ENCODE data around the gene DMAC1.
A peak's percentile ranks its signal among the peaks of the same experiment; 100 is the strongest.

Gene DMAC1

GRCh38 chr9:7794196-7794595, 5.4 kb downstream of the DMAC1 start:
- Histone ChIP-seq H2BK15ac (ENCODE audit: low read length) (no peak overlapping the region), H3K36me3 (replicated peaks in 1 of 2; ENCODE audit: control insufficient read depth in 2 of 2, insufficient read depth in 2 of 2, low read length in 2 of 2) (peaks cover 20 to 62% of the 10 kb centered on the region in 2 donors), H3K14ac (ENCODE audit: low read length) (no peak overlapping the region), H2BK12ac (ENCODE audit: low read length) (no peak overlapping the region), H3K18ac (ENCODE audit: low read length) (no peak overlapping the region), H2AK5ac (ENCODE audit: low read depth, low read length) (no peak overlapping the region), H2AFZ (ENCODE audit: low read length) (no peak overlapping the region), H4K8ac (ENCODE audit: low read depth, low read length) (no peak overlapping the region), H3K27ac (replicated peaks; ENCODE audit: low read length) (no peak overlapping the region), H3K9me3 (replicated peaks in 1 of 2; ENCODE audit: control insufficient read depth in 2 of 2, insufficient read depth in 1 of 2, low read depth in 1 of 2, low read length in 2 of 2) (no peaks in the 10 kb centered on the region), H2BK5ac (ENCODE audit: low read length) (no peak overlapping the region), H3K4me1 (ENCODE audit: control insufficient read depth in 2 of 2, insufficient read depth in 1 of 2, low read depth in 1 of 2, low read length in 2 of 2) (peaks cover 0 to 2% of the 10 kb centered on the region in 2 donors), H2BK120ac (ENCODE audit: low read depth, low read length) (no peak overlapping the region), H3K4ac (ENCODE audit: low read length) (no peak overlapping the region), H4K91ac (ENCODE audit: low read depth, low read length, poor library complexity) (no peak overlapping the region), H3K27me3 (ENCODE audit: control insufficient read depth in 3 of 3, insufficient read depth in 3 of 3, low read depth in 1 of 3, low read length in 3 of 3) (no peaks in the 10 kb centered on the region), H3K79me1 (ENCODE audit: low read depth, low read length) (no peaks in the 10 kb centered on the region), H3K9ac (ENCODE audit: low read depth, low read length, poor library complexity) (no peak overlapping the region), H3K23ac (ENCODE audit: low read depth, low read length, poor library complexity) (no peak overlapping the region), H3K4me3 (ENCODE audit: low read length in 2 of 2) (no peak overlapping the region), H3K4me2 (ENCODE audit: insufficient read depth, low read length, poor library complexity, severe bottlenecking) (no peak overlapping the region)
- WGBS, 2 donors (ENCODE audit: extremely low coverage in 2 of 2, insufficient read length in 2 of 2, insufficient replicate concordance in 1 of 2): no CpG with 5 or more reads among the region's 3 CpGs
- no peak for DNase-seq (ENCODE audit: low spot score)

- Histone ChIP-seq H3K79me1 (ENCODE audit: low read depth, low read length) (no peaks in the 10 kb centered on the region), H3K36me3 (replicated peaks in 1 of 2; ENCODE audit: control insufficient read depth in 2 of 2, insufficient read depth in 2 of 2, low read length in 2 of 2) (peaks cover 26 to 41% of the 10 kb centered on the region in 2 donors), H3K4ac (ENCODE audit: low read length) (no peak overlapping the region), H3K9ac (ENCODE audit: low read depth, low read length, poor library complexity) (no peak overlapping the region), H4K91ac (ENCODE audit: low read depth, low read length, poor library complexity) (no peak overlapping the region), H3K27ac (replicated peaks; ENCODE audit: low read length) (no peak overlapping the region), H2BK120ac (ENCODE audit: low read depth, low read length) (no peak overlapping the region), H3K14ac (ENCODE audit: low read length) (no peak overlapping the region), H3K23ac (ENCODE audit: low read depth, low read length, poor library complexity) (no peak overlapping the region), H2BK12ac (ENCODE audit: low read length) (no peak overlapping the region), H3K4me3 (ENCODE audit: low read length in 2 of 2) (no peak overlapping the region), H3K27me3 (ENCODE audit: control insufficient read depth in 3 of 3, insufficient read depth in 3 of 3, low read depth in 1 of 3, low read length in 3 of 3) (no peaks in the 10 kb centered on the region), H3K18ac (ENCODE audit: low read length) (no peak overlapping the region), H3K4me1 (ENCODE audit: control insufficient read depth in 2 of 2, insufficient read depth in 1 of 2, low read depth in 1 of 2, low read length in 2 of 2) (no peaks in the 10 kb centered on the region), H3K4me2 (ENCODE audit: insufficient read depth, low read length, poor library complexity, severe bottlenecking) (no peak overlapping the region), H4K8ac (ENCODE audit: low read depth, low read length) (no peak overlapping the region), H2BK5ac (ENCODE audit: low read length) (no peak overlapping the region), H2AFZ (ENCODE audit: low read length) (no peak overlapping the region), H3K9me3 (replicated peaks in 1 of 2; ENCODE audit: control insufficient read depth in 2 of 2, insufficient read depth in 1 of 2, low read depth in 1 of 2, low read length in 2 of 2) (no peaks in the 10 kb centered on the region), H2AK5ac (ENCODE audit: low read depth, low read length) (no peak overlapping the region), H2BK15ac (ENCODE audit: low read length) (no peak overlapping the region)
- WGBS, 2 donors (ENCODE audit: extremely low coverage in 2 of 2, insufficient read length in 2 of 2, insufficient replicate concordance in 1 of 2): no CpG with 5 or more reads among the region's 4 CpGs
- no peak for DNase-seq (ENCODE audit: low spot score)
Measured at GRCh38 chr9:7791394-7791793, 8.2 kb downstream of the DMAC1 start.

GRCh38 chr9:7790819-7791182, 8.8 kb downstream of the DMAC1 start:
- Histone ChIP-seq H3K23ac (ENCODE audit: low read depth, low read length, poor library complexity) (no peak overlapping the region), H3K14ac (ENCODE audit: low read length) (no peak overlapping the region), H3K27ac (replicated peaks; ENCODE audit: low read length) (no peak overlapping the region), H2BK5ac (ENCODE audit: low read length) (no peak overlapping the region), H3K9me3 (replicated peaks in 1 of 2; ENCODE audit: control insufficient read depth in 2 of 2, insufficient read depth in 1 of 2, low read depth in 1 of 2, low read length in 2 of 2) (no peaks in the 10 kb centered on the region), H2BK15ac (ENCODE audit: low read length) (no peak overlapping the region), H2BK120ac (ENCODE audit: low read depth, low read length) (no peak overlapping the region), H3K27me3 (ENCODE audit: control insufficient read depth in 3 of 3, insufficient read depth in 3 of 3, low read depth in 1 of 3, low read length in 3 of 3) (no peaks in the 10 kb centered on the region), H4K8ac (ENCODE audit: low read depth, low read length) (no peak overlapping the region), H3K18ac (ENCODE audit: low read length) (no peak overlapping the region), H3K36me3 (replicated peaks in 1 of 2; ENCODE audit: control insufficient read depth in 2 of 2, insufficient read depth in 2 of 2, low read length in 2 of 2) (peaks cover 29 to 35% of the 10 kb centered on the region in 2 donors), H3K4ac (ENCODE audit: low read length) (no peak overlapping the region), H3K4me3 (ENCODE audit: low read length in 2 of 2) (no peak overlapping the region), H3K4me1 (ENCODE audit: control insufficient read depth in 2 of 2, insufficient read depth in 1 of 2, low read depth in 1 of 2, low read length in 2 of 2) (no peaks in the 10 kb centered on the region), H3K79me1 (ENCODE audit: low read depth, low read length) (no peaks in the 10 kb centered on the region), H2BK12ac (ENCODE audit: low read length) (no peak overlapping the region), H3K4me2 (ENCODE audit: insufficient read depth, low read length, poor library complexity, severe bottlenecking) (no peak overlapping the region), H4K91ac (ENCODE audit: low read depth, low read length, poor library complexity) (no peak overlapping the region), H3K9ac (ENCODE audit: low read depth, low read length, poor library complexity) (peak overlapping the region; percentile 39), H2AFZ (ENCODE audit: low read length) (no peak overlapping the region), H2AK5ac (ENCODE audit: low read depth, low read length) (no peak overlapping the region)
- no peak for DNase-seq (ENCODE audit: low spot score)
- no CpG with 5 or more reads among the region's 6 CpGs for WGBS, 2 donors (ENCODE audit: extremely low coverage in 2 of 2, insufficient read length in 2 of 2, insufficient replicate concordance in 1 of 2)

GRCh38 chr9:7790022-7790818, 9.4 kb downstream of the DMAC1 start:
- H2AFZ ChIP-seq (ENCODE audit: low read length): no peak overlapping the region
- DNase-seq (ENCODE audit: low spot score): no peak
- H3K79me1 ChIP-seq (ENCODE audit: low read depth, low read length): no peaks in the 10 kb centered on the region
- no peak overlapping the region for H4K8ac ChIP-seq (ENCODE audit: low read depth, low read length)
- no peak overlapping the region for H3K9ac ChIP-seq (ENCODE audit: low read depth, low read length, poor library complexity)
- H3K23ac ChIP-seq (ENCODE audit: low read depth, low read length, poor library complexity): no peak overlapping the region
- no peak overlapping the region for H3K27ac ChIP-seq (replicated peaks; ENCODE audit: low read length)
- no peaks in the 10 kb centered on the region for H3K27me3 ChIP-seq (ENCODE audit: control insufficient read depth in 3 of 3, insufficient read depth in 3 of 3, low read depth in 1 of 3, low read length in 3 of 3)
- H4K91ac ChIP-seq (ENCODE audit: low read depth, low read length, poor library complexity): no peak overlapping the region
- H3K9me3 ChIP-seq (replicated peaks in 1 of 2; ENCODE audit: control insufficient read depth in 2 of 2, insufficient read depth in 1 of 2, low read depth in 1 of 2, low read length in 2 of 2): no peaks in the 10 kb centered on the region
- no peak overlapping the region for H3K4ac ChIP-seq (ENCODE audit: low read length)
- no peak overlapping the region for H3K4me2 ChIP-seq (ENCODE audit: insufficient read depth, low read length, poor library complexity, severe bottlenecking)
- no CpG with 5 or more reads among the region's 12 CpGs for WGBS, 2 donors (ENCODE audit: extremely low coverage in 2 of 2, insufficient read length in 2 of 2, insufficient replicate concordance in 1 of 2)
- H3K36me3 ChIP-seq (replicated peaks in 1 of 2; ENCODE audit: control insufficient read depth in 2 of 2, insufficient read depth in 2 of 2, low read length in 2 of 2): peaks cover 26 to 29% of the 10 kb centered on the region in 2 donors
- no peak overlapping the region for H3K14ac ChIP-seq (ENCODE audit: low read length)
- H2BK5ac ChIP-seq (ENCODE audit: low read length): no peak overlapping the region
- no peak overlapping the region for H3K18ac ChIP-seq (ENCODE audit: low read length)
- H3K4me3 ChIP-seq (ENCODE audit: low read length in 2 of 2): no peak overlapping the region
- no peaks in the 10 kb centered on the region for H3K4me1 ChIP-seq (ENCODE audit: control insufficient read depth in 2 of 2, insufficient read depth in 1 of 2, low read depth in 1 of 2, low read length in 2 of 2)
- H2BK15ac ChIP-seq (ENCODE audit: low read length): no peak overlapping the region
- no peak overlapping the region for H2BK12ac ChIP-seq (ENCODE audit: low read length)
- no peak overlapping the region for H2AK5ac ChIP-seq (ENCODE audit: low read depth, low read length)
- no peak overlapping the region for H2BK120ac ChIP-seq (ENCODE audit: low read depth, low read length)

Measured in neuronal stem cell (in vitro differentiated cells).